ENCODE data around the gene HOXA10.

DNA sequence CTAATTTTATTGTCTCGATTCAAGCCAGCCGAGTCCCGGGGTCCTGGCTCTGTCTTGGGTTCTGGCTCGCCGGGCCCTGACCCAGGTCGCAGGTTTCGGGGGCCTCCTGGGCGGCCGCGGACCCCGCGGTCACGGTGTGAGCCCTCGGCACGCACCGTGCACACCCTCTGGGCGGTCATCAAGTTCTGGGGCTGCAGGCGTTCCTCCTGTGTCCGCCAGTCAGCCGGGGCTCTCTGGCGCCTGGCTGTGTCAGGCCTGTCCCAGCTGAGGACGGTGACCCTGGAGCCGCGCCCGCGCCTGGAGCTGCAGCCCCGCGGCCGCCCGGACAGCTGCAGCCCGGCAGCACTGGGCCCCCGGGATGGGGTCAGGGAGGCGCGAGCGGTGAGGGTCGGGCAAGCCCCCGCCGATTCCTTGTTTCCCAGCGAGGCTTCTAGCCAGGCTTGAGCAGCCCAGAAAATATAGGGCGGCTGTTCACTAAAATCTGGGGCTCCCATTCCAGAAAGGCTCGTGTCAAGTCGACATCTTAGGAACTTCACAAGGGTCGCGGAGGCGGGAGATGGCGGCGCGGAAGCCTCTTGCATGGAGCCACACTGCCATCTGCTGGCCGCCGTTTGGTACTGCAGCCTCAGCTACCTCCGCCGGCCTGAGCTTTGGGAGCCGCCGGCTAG is 13.4 kb downstream of the HOXA10 start:
- TF ChIP-seq POLR2AphosphoS5 (IDR thresholded peaks at IDR 0.05; ENCODE audit: low read depth, low read length) (no peak), TAF1 (IDR thresholded peaks at IDR 0.05; ENCODE audit: borderline replicate concordance, insufficient read depth, low read length) (no peak), SIN3A (IDR thresholded peaks at IDR 0.05; ENCODE audit: borderline replicate concordance, insufficient read depth, low read length) (no peak), FOXP2 (optimal IDR thresholded peaks at IDR 0.05; ENCODE audit: borderline replicate concordance, extremely low read depth, extremely low read length, insufficient read depth) (peak; percentile 54)
- TF ChIP-seq, protein P1, sequence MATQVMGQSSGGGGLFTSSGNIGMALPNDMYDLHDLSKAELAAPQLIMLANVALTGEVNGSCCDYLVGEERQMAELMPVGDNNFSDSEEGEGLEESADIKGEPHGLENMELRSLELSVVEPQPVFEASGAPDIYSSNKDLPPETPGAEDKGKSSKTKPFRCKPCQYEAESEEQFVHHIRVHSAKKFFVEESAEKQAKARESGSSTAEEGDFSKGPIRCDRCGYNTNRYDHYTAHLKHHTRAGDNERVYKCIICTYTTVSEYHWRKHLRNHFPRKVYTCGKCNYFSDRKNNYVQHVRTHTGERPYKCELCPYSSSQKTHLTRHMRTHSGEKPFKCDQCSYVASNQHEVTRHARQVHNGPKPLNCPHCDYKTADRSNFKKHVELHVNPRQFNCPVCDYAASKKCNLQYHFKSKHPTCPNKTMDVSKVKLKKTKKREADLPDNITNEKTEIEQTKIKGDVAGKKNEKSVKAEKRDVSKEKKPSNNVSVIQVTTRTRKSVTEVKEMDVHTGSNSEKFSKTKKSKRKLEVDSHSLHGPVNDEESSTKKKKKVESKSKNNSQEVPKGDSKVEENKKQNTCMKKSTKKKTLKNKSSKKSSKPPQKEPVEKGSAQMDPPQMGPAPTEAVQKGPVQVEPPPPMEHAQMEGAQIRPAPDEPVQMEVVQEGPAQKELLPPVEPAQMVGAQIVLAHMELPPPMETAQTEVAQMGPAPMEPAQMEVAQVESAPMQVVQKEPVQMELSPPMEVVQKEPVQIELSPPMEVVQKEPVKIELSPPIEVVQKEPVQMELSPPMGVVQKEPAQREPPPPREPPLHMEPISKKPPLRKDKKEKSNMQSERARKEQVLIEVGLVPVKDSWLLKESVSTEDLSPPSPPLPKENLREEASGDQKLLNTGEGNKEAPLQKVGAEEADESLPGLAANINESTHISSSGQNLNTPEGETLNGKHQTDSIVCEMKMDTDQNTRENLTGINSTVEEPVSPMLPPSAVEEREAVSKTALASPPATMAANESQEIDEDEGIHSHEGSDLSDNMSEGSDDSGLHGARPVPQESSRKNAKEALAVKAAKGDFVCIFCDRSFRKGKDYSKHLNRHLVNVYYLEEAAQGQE (IDR thresholded peaks at IDR 0.05; ENCODE audit: insufficient read depth in 1 of 2, low read depth in 2 of 2, low read length in 2 of 2), result no peak
